GM12878 (cell line): ENCODE data around the gene RIPOR3. TPM values are rescaled to one million over a fixed set of nuclear protein-coding genes. Genes with fewer than 3 reads are reported as not detected.

Source experiments
- BCL3 ChIP-seq: IDR thresholded peaks from 2 replicates; pipeline ENCODE4 v1.6.1; 2011; ENCODE audit warnings: borderline replicate concordance, low read depth, mild to moderate bottlenecking, moderate library complexity, low read length; ENCODE audit not compliant: insufficient read depth, poor library complexity, severe bottlenecking
- FOXM1 ChIP-seq: IDR thresholded peaks from 2 replicates; pipeline ENCODE4 v1.6.1; 2012; ENCODE audit warnings: low read depth, mild to moderate bottlenecking, inconsistent platforms, low read length, moderate library complexity
- KAT2A ChIP-seq: conservative IDR thresholded peaks from 2 replicates; pipeline ENCODE4 v1.6.1; 2011; ENCODE audit warnings: low read depth, low read length; ENCODE audit not compliant: control insufficient read depth
- ZNF207 ChIP-seq: fragments of 450-650 bp; IDR thresholded peaks from 2 replicates; pipeline ENCODE4 v1.6.1; 2014; ENCODE audit warnings: antibody characterized with exemption, mild to moderate bottlenecking, borderline replicate concordance
- microRNA counts: library from miRNA; unstranded; fragments of <30 nt; microRNA quantifications from one replicate; lab custom pipeline; 2016
- microRNA-seq: library from miRNA; unstranded; fragments of <30 nt; microRNA quantifications from one replicate; pipeline ENCODE4, GENCODE V29; 2018
- polyA plus RNA-seq, 11 experiments: library from polyadenylated mRNA; depleted of rRNA in 4 of 11; unstranded in 6 of 11; stranded (reverse) in 5 of 11; fragments of >200 nt; fragmentation: Nextera tagmentation in 4 of 11; fragmentation: Illumina TruSeq in 1 of 11; extraction: Ambion mirVana in 4 of 11; extraction: Trizol in 1 of 11; gene quantifications; 1 replicate in 1 of 11; 2 replicates in 10 of 11; pipeline versions ENCODE4 v1.2.1 to v1.2.3, GENCODE V29; 2011 to 2016; ENCODE audit warnings: inconsistent platforms in 2 of 11, missing spikeins in 2 of 11, low read depth in 1 of 11
- small RNA-seq: library from RNA; depleted of rRNA; stranded (forward); fragments of <200 nt; gene quantifications from one replicate; pipeline ENCODE3, GENCODE V24; 2014
- total RNA-seq, 4 experiments: library from RNA; depleted of rRNA in 3 of 4; stranded (reverse); fragments of >200 nt in 3 of 4; fragmentation: Illumina TruSeq in 1 of 4; extraction: Trizol in 1 of 4; gene quantifications; 2 replicates each; pipeline versions ENCODE4 v1.2.1 to v1.2.3, GENCODE V29; 2013 to 2021
- TF ChIP-seq, protein P1 (sequence below): fragments of 450-650 bp; IDR thresholded peaks from 2 replicates; pipeline ENCODE4 v1.6.1; 2018; ENCODE audit warnings: mild to moderate bottlenecking, low read depth, moderate library complexity; ENCODE audit not compliant: partially characterized antibody

Gene RIPOR3
- total and polyA plus RNA-seq, 10 of the 15 experiments (the other 5 are each of a cell fraction or from before 2014, with no cell fraction given), result 0.04 to 0.55 (median 0.12) TPM; not detected in 6

- TF ChIP-seq, protein P1, sequence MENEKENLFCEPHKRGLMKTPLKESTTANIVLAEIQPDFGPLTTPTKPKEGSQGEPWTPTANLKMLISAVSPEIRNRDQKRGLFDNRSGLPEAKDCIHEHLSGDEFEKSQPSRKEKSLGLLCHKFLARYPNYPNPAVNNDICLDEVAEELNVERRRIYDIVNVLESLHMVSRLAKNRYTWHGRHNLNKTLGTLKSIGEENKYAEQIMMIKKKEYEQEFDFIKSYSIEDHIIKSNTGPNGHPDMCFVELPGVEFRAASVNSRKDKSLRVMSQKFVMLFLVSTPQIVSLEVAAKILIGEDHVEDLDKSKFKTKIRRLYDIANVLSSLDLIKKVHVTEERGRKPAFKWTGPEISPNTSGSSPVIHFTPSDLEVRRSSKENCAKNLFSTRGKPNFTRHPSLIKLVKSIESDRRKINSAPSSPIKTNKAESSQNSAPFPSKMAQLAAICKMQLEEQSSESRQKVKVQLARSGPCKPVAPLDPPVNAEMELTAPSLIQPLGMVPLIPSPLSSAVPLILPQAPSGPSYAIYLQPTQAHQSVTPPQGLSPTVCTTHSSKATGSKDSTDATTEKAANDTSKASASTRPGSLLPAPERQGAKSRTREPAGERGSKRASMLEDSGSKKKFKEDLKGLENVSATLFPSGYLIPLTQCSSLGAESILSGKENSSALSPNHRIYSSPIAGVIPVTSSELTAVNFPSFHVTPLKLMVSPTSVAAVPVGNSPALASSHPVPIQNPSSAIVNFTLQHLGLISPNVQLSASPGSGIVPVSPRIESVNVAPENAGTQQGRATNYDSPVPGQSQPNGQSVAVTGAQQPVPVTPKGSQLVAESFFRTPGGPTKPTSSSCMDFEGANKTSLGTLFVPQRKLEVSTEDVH, result no peak
- no peak for TF ChIP-seq BCL3
- no peak for TF ChIP-seq FOXM1
- TF ChIP-seq ZNF207, result no peak
- TF ChIP-seq KAT2A, result no peak
- TF ChIP-seq, all 136 proteins: peak for 0
Measured at GRCh38 chr20:50536333-50536732, 155.0 kb downstream of the RIPOR3 start (continued).

MicroRNAs within 50 kb of the gene (microRNA counts, 767-probe panel; counts per million panel counts)
- 516 counts per million, percentile 8 among the panel's probes with 10 or more counts for microRNA hsa-miR-645 (lab: Ali Mortazavi, UCI)

Small RNAs within 50 kb of the gene (microRNA-seq; reads per million reads assigned to microRNA genes)
- gene MIR1302-5, result not detected
- gene MIR645, result not detected

Small RNAs within 50 kb of the gene (small RNA-seq; reads per million reads assigned to genes)
- gene MIR1302-5 (not detected), gene MIR645 (not detected), gene RF00019 (not detected)

Other genes starting within 250 kb of the RIPOR3 start
- gene PTPN1, start 181.2 kb downstream of the RIPOR3 start, total RNA-seq (2014; rRNA removed), result 61.1 and 66.4 TPM in 2 replicates
- gene PTPN1, start 181.2 kb downstream of the RIPOR3 start, total RNA-seq (2014; rRNA removed; fragmentation: Illumina TruSeq; extraction: Trizol), result 45.9 and 47.0 TPM in 2 replicates
- gene PTPN1, start 181.2 kb downstream of the RIPOR3 start, total RNA-seq (2021), result 72.8 and 74.7 TPM in 2 replicates
- 33.1 and 40.4 TPM in 2 replicates for gene PTPN1, start 181.2 kb downstream of the RIPOR3 start, polyA plus RNA-seq (2011; rRNA removed)
- 66.7 and 72.2 TPM in 2 replicates for gene PTPN1, start 181.2 kb downstream of the RIPOR3 start, polyA plus RNA-seq (2014; fragmentation: Illumina TruSeq; extraction: Trizol)
- 10 to 100 TPM; 15.9 to 20.2 TPM for gene PTPN1, start 181.2 kb downstream of the RIPOR3 start, polyA plus RNA-seq (2014; fragmentation: Nextera tagmentation; extraction: Ambion mirVana)
- gene PTPN1, start 181.2 kb downstream of the RIPOR3 start, polyA plus RNA-seq (2014; rRNA removed), result 57.6 and 57.8 TPM in 2 replicates
- 10 to 100 TPM; 37.7 to 40.8 TPM for gene PTPN1, start 181.2 kb downstream of the RIPOR3 start, polyA plus RNA-seq (2016; fragmentation: Nextera tagmentation; extraction: Ambion mirVana)
- gene PARD6B, start 40.0 kb upstream of the RIPOR3 start, total RNA-seq (2014; rRNA removed), result 2.1 and 2.6 TPM in 2 replicates
- 3.0 and 3.1 TPM in 2 replicates for gene PARD6B, start 40.0 kb upstream of the RIPOR3 start, total RNA-seq (2014; rRNA removed; fragmentation: Illumina TruSeq; extraction: Trizol)
- gene PARD6B, start 40.0 kb upstream of the RIPOR3 start, total RNA-seq (2021), result 4.3 and 4.7 TPM in 2 replicates
- 1.3 and 2.6 TPM in 2 replicates for gene PARD6B, start 40.0 kb upstream of the RIPOR3 start, polyA plus RNA-seq (2011; rRNA removed)
- gene PARD6B, start 40.0 kb upstream of the RIPOR3 start, polyA plus RNA-seq (2014; fragmentation: Illumina TruSeq; extraction: Trizol), result 0.65 and 1.1 TPM in 2 replicates
- 1 to 10 TPM in 1 of 2 experiments, under 1 TPM in 1; 0.57 to 1.9 TPM for gene PARD6B, start 40.0 kb upstream of the RIPOR3 start, polyA plus RNA-seq (2014; fragmentation: Nextera tagmentation; extraction: Ambion mirVana)
- gene PARD6B, start 40.0 kb upstream of the RIPOR3 start, polyA plus RNA-seq (2014; rRNA removed), result 0.85 and 0.86 TPM in 2 replicates
- 1 to 10 TPM; 2.5 to 3.0 TPM for gene PARD6B, start 40.0 kb upstream of the RIPOR3 start, polyA plus RNA-seq (2016; fragmentation: Nextera tagmentation; extraction: Ambion mirVana)
- 196 and 212 TPM in 2 replicates for gene BCAS4, start 103.5 kb upstream of the RIPOR3 start, total RNA-seq (2014; rRNA removed)
- gene BCAS4, start 103.5 kb upstream of the RIPOR3 start, total RNA-seq (2014; rRNA removed; fragmentation: Illumina TruSeq; extraction: Trizol), result 30.7 and 40.4 TPM in 2 replicates
- 84.3 and 90.1 TPM in 2 replicates for gene BCAS4, start 103.5 kb upstream of the RIPOR3 start, total RNA-seq (2021)
- gene BCAS4, start 103.5 kb upstream of the RIPOR3 start, polyA plus RNA-seq (2011; rRNA removed), result 21.8 and 31.5 TPM in 2 replicates
- gene BCAS4, start 103.5 kb upstream of the RIPOR3 start, polyA plus RNA-seq (2014; fragmentation: Illumina TruSeq; extraction: Trizol), result 19.5 and 30.1 TPM in 2 replicates
- gene BCAS4, start 103.5 kb upstream of the RIPOR3 start, polyA plus RNA-seq (2014; fragmentation: Nextera tagmentation; extraction: Ambion mirVana), result 10 to 100 TPM; 14.8 to 34.2 TPM
- gene BCAS4, start 103.5 kb upstream of the RIPOR3 start, polyA plus RNA-seq (2014; rRNA removed), result 214 and 266 TPM in 2 replicates
- gene BCAS4, start 103.5 kb upstream of the RIPOR3 start, polyA plus RNA-seq (2016; fragmentation: Nextera tagmentation; extraction: Ambion mirVana), result 100 to 1,000 TPM; 127 to 132 TPM
- 22.8 and 23.0 TPM in 2 replicates for gene ADNP, start 239.9 kb upstream of the RIPOR3 start, total RNA-seq (2014; rRNA removed)
- 28.3 and 30.4 TPM in 2 replicates for gene ADNP, start 239.9 kb upstream of the RIPOR3 start, total RNA-seq (2014; rRNA removed; fragmentation: Illumina TruSeq; extraction: Trizol)
- gene ADNP, start 239.9 kb upstream of the RIPOR3 start, total RNA-seq (2021), result 74.4 and 74.5 TPM in 2 replicates
- 30.6 and 40.0 TPM in 2 replicates for gene ADNP, start 239.9 kb upstream of the RIPOR3 start, polyA plus RNA-seq (2011; rRNA removed)
- gene ADNP, start 239.9 kb upstream of the RIPOR3 start, polyA plus RNA-seq (2014; fragmentation: Illumina TruSeq; extraction: Trizol), result 66.9 and 82.8 TPM in 2 replicates
- gene ADNP, start 239.9 kb upstream of the RIPOR3 start, polyA plus RNA-seq (2014; fragmentation: Nextera tagmentation; extraction: Ambion mirVana), result 10 to 100 TPM; 25.9 to 39.7 TPM
- 23.6 and 28.1 TPM in 2 replicates for gene ADNP, start 239.9 kb upstream of the RIPOR3 start, polyA plus RNA-seq (2014; rRNA removed)
- 10 to 100 TPM; 39.1 to 40.3 TPM for gene ADNP, start 239.9 kb upstream of the RIPOR3 start, polyA plus RNA-seq (2016; fragmentation: Nextera tagmentation; extraction: Ambion mirVana)